A549 (cell line): ENCODE data around the gene AREL1.

Experiments used
- CTCF ChIP-seq: fragments of >200 bp; sonication (Bioruptor Twin); formaldehyde crosslinking; IDR thresholded peaks from 3 replicates; pipeline ENCODE4 v1.5.1; 2016
- ESRRA ChIP-seq: fragments of 150-350 bp; IDR thresholded peaks from 2 replicates; pipeline ENCODE4 v1.6.1; 2014; ENCODE audit warnings: mild to moderate bottlenecking, low read length, borderline replicate concordance
- HOXB13 ChIP-seq: fragments of 250-450 bp; sonication (Bioruptor Pico); IDR thresholded peaks from 2 replicates; pipeline ENCODE4 v1.5.0; 2020; ENCODE audit warnings: low read depth, mild to moderate bottlenecking, moderate library complexity
- JUN ChIP-seq, 2 experiments: fragments of >200 bp; sonication (Bioruptor Twin); formaldehyde crosslinking; IDR thresholded peaks; 2 replicates in 1 of 2; 3 replicates in 1 of 2; pipeline ENCODE4 v1.6.1; 2016 to 2017
- NFE2L2 ChIP-seq: fragments of 150-350 bp; conservative IDR thresholded peaks from 2 replicates; pipeline ENCODE4 v1.6.1; 2014; ENCODE audit warnings: low read length
- POLR2A ChIP-seq: IDR thresholded peaks from 2 replicates; pipeline ENCODE4 v1.6.1; 2012; ENCODE audit warnings: mild to moderate bottlenecking, low read length
- SREBF2 ChIP-seq: fragments of 450-650 bp; IDR thresholded peaks from 2 replicates; pipeline ENCODE4 v1.6.1; 2014; ENCODE audit warnings: mild to moderate bottlenecking, moderate library complexity

GRCh38 chr14:74671789-74672188 lies 41.1 kb downstream of the AREL1 start:
- TF ChIP-seq POLR2A (no peak), CTCF (no peak), HOXB13 (CRISPR knock-in tag) (no peak), NFE2L2 (no peak), JUN (IDR thresholded peaks at IDR 0.05) (no peak), ESRRA (no peak), SREBF2 (no peak)
